Thyroid gland (tissue), 4 donors: ENCODE results near the gene NYAP1.
"Not testable (repeated sequence)": the region's sequence is repeated elsewhere in the genome, so short reads cannot be mapped to it uniquely, and the experiment has no call there.

Source experiments
- CTCF ChIP-seq, 6 experiments: fragments of 200-600 bp in 3 of 6; fragments of 450-650 bp in 3 of 6; sonication (generic) in 3 of 6; IDR thresholded peaks; one replicate each; pipeline ENCODE4 v1.5.1; 2016 to 2019; ENCODE audit warnings: antibody characterized with exemption in 6 of 6, mild to moderate bottlenecking in 2 of 6, inconsistent platforms in 1 of 6, moderate library complexity in 1 of 6
- POLR2A ChIP-seq, 2 donors: fragments of 450-650 bp; IDR thresholded peaks; one replicate each; pipeline ENCODE4 v1.6.1; 2017; ENCODE audit warnings: antibody characterized with exemption in 2 of 2, mild to moderate bottlenecking in 2 of 2, moderate library complexity in 1 of 2

- TF ChIP-seq POLR2A, CTCF (IDR thresholded peaks at IDR 0.05): not testable (repeated sequence)
Measured at GRCh38 chr7:100521909-100522593, 38.3 kb downstream of the NYAP1 start.
